Skeletal muscle tissue (tissue), 4 donors: Measurements from ENCODE around the gene GNB1L. TPM values are rescaled to one million over a fixed set of nuclear protein-coding genes. Genes with fewer than 3 reads are reported as not detected.

Experiments
- H3K27ac ChIP-seq: one replicate; pipeline ENCODE4 v1.7.0; 2013; ENCODE audit warnings: mild to moderate bottlenecking, low read depth, low read length, inconsistent platforms
- H3K27me3 ChIP-seq, 3 donors: one replicate each; pipeline ENCODE4 v1.7.0; 2013; ENCODE audit warnings: low read length in 3 of 3; ENCODE audit not compliant: control insufficient read depth in 3 of 3, insufficient read depth in 3 of 3
- H3K36me3 ChIP-seq, 3 donors: one replicate each; pipeline ENCODE4 v1.7.0; 2013; ENCODE audit warnings: low read length in 3 of 3; ENCODE audit not compliant: control insufficient read depth in 3 of 3, insufficient read depth in 3 of 3
- H3K4me1 ChIP-seq, 3 donors: one replicate each; pipeline ENCODE4 v1.7.0; 2013; ENCODE audit warnings: low read length in 3 of 3, mild to moderate bottlenecking in 3 of 3; ENCODE audit not compliant: control insufficient read depth in 3 of 3, insufficient read depth in 3 of 3
- H3K4me3 ChIP-seq, 3 donors: one replicate each; pipeline ENCODE4 v1.7.0; 2013; ENCODE audit warnings: low read length in 3 of 3
- H3K9ac ChIP-seq, 3 donors: one replicate each; pipeline ENCODE4 v1.7.0; 2013; ENCODE audit warnings: low read length in 3 of 3, mild to moderate bottlenecking in 3 of 3, moderate library complexity in 2 of 3, low read depth in 1 of 3
- H3K9me3 ChIP-seq, 3 donors: one replicate each; pipeline ENCODE4 v1.7.0; 2013; ENCODE audit warnings: low read length in 3 of 3; ENCODE audit not compliant: control insufficient read depth in 3 of 3
- total RNA-seq: library from RNA; depleted of rRNA; stranded (reverse); fragments of >200 nt; gene quantifications from one replicate; pipeline ENCODE4 v1.2.3, GENCODE V29; 2014
- donor health status: Osteomylitis.

The GNB1L gene
- total RNA-seq, 1 donor from 2014 or later = 4.7 TPM

DNA sequence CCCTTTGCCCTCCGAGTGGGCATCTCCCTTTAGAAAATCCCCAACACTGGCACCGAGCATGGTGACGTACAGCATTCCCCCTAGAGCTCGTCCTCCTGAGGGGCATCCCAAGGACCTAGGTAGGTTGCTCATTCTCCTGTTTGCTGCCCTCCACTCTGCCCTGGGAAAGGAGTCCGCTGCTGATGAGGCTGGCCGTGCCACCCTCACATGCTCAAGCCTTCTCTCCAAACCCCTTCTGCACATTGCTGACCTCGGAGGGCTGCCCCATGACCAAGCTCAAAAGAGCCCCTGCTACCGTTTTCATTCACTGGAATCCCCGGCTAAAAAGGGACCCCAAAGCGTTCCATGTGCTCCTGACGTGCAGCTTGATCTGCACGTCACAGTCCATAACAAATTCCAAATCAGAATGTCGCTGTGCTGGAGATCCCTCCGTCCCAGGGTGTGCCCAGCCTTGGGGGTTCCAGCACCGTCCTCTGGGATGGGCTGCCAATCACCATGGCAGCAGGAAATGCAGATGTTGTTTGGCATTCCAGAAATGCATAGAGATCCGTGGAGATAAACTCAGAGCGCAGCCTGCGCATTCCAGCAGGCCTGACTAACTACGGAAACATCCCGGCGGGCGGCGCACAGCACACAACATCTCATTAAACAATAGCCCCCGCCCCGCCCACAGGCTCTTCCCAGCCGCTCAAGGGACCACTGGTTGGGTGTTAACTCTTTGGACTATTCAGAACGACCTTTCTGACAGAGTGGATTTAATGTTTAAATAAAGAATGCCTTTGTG lies 26.3 kb upstream of the GNB1L start:
- Histone ChIP-seq H3K4me1 (peaks cover 21 to 36% (median 24%) of the 10 kb centered on the region in 3 donors), H3K36me3 (peaks cover 7 to 20% (median 10%) of the 10 kb centered on the region in 3 donors), H3K4me3 (peak overlapping the region in 1 of 3 donors; percentile 3), H3K9me3 (no peaks in the 10 kb centered on the region), H3K27me3 (no peaks in the 10 kb centered on the region), H3K27ac (no peak overlapping the region), H3K9ac (peak overlapping the region in 1 of 3 donors; percentile 16)

DNA sequence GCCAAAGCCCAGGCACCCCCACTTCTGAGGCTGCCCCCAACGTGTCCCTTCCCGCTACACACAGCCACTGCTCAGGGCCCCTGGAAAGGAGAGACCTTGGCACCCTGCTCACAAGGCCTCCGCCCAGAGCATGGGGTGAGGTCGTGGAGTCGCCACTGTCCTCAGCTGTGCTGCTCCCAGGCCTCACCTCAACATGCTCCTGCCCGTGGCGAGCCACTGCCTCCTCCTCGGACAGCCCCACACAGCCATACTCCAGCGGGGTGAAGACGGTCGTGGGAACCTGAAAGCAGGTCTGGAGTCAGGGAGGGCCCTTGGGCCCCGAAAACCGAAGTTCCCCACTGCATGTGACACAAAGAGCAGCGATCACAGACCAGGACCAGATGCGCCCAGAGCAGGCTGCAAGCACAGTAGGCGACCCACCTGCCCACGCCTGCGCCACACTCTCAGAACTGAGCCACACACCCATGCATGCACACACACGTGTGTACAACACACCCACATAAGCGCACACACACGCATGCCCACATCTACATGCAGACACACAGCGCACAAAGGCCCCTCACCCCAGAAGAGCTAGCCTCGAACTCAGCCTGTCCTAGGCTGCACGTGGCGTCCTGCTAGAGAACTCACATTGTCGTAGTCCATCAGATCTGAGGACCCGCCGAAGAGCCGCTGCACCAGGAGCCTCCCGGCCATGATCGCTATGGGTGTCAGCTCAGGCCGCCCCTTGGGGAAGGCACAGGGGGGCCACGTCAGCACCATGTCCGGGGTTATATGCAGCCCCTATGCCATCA lies 25.5 kb upstream of the GNB1L start:
- no peak overlapping the region for H3K4me3 ChIP-seq
- H3K9me3 ChIP-seq = no peaks in the 10 kb centered on the region
- H3K36me3 ChIP-seq = peaks cover 7 to 20% (median 10%) of the 10 kb centered on the region in 3 donors
- no peaks in the 10 kb centered on the region for H3K27me3 ChIP-seq
- H3K4me1 ChIP-seq = peaks cover 20 to 35% (median 24%) of the 10 kb centered on the region in 3 donors
- H3K9ac ChIP-seq = peak overlapping the region in 1 of 3 donors; percentile 3
- no peak overlapping the region for H3K27ac ChIP-seq

DNA sequence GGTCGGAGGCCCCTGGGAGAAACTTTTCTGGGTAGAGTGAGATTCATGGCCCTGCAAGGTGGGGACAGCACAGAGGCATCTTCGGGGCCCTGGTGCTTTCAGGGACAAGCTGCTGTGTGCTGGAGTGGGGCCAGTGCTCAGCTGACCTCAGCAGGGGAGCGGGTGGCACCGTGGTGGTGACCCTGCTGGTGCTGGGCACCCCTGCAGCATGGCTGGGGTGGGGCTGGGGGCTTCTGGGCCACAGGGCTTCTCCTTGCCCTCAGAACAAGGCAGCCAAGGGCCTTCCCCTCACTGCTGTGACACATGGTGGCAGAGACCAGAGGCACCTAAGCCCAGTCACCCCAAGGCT lies 24.9 kb upstream of the GNB1L start:
- H3K9me3 ChIP-seq = no peaks in the 10 kb centered on the region
- no peak overlapping the region for H3K9ac ChIP-seq
- H3K4me3 ChIP-seq = no peak overlapping the region
- H3K4me1 ChIP-seq = peaks cover 17 to 30% (median 19%) of the 10 kb centered on the region in 3 donors
- H3K27me3 ChIP-seq = no peaks in the 10 kb centered on the region
- H3K36me3 ChIP-seq = peaks cover 7 to 20% (median 10%) of the 10 kb centered on the region in 3 donors
- H3K27ac ChIP-seq = no peak overlapping the region

DNA sequence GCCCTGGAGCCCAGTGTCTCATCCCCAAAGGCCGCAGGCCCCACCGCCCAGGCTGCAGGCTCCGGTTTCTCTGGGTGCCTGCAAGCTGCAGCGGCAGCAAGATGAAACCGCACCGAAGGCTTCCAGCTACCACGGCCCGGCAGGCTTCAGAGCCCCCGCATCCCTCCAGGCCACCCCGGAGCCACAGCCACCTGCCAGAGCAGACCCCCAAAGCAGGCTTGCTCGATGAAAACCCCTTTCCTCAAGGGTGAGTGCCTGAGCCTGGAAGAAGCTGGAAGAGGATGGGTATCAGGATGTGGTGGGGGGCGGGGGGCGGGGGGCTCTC lies 24.5 kb upstream of the GNB1L start:
- peaks cover 15 to 30% (median 15%) of the 10 kb centered on the region in 3 donors for H3K4me1 ChIP-seq
- H3K9ac ChIP-seq = no peak overlapping the region

DNA sequence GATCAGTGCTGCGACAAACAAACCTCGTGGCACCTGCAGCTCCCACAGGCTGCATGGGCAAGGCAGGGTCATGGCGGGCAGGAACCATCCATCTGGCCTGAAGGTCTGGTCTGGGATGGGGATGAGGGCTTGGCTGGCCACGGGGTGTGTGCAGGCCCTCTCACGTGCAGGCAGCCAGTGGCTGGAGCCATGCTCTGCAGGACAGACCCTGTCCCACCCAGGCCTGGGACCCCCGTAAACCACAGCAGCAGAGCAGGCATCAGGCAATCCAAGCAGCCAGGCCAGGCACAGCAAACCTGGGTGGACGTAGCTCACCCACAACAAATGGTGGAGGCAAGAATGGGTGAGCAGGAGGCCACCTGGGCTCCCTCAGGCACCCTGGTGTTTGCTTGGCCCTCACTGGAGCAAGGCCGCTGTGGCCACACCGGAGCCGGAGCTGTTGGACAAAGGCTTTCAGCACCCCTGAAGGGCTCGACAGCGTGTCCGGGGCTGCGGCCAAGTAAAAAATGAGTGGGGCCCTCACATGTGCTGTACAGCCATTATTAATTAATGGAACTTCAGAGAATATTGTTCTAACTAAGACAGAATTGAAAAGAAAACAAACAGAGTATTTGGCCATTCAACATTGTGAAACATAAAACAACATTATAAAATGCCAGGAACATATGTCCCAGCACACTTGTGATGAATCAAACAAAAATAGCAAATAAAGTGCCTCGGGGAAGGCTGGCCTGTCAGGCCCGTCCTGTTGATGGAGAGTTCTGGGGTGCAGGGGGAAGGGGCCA lies 24.0 kb upstream of the GNB1L start:
- peaks cover 11 to 24% (median 13%) of the 10 kb centered on the region in 3 donors for H3K4me1 ChIP-seq
- no peak overlapping the region for H3K4me3 ChIP-seq
- no peak overlapping the region for H3K27ac ChIP-seq
- peaks cover 7 to 20% (median 10%) of the 10 kb centered on the region in 3 donors for H3K36me3 ChIP-seq
- peak overlapping the region in 1 of 3 donors; percentile 12 for H3K9ac ChIP-seq
- H3K27me3 ChIP-seq = no peaks in the 10 kb centered on the region
- no peaks in the 10 kb centered on the region for H3K9me3 ChIP-seq

More for the DNA sequence above, 24.5 kb upstream of the GNB1L start:
- Histone ChIP-seq H3K9me3 (no peaks in the 10 kb centered on the region), H3K36me3 (peaks cover 7 to 20% (median 10%) of the 10 kb centered on the region in 3 donors), H3K4me3 (no peak overlapping the region), H3K27ac (no peak overlapping the region), H3K27me3 (no peaks in the 10 kb centered on the region)

DNA sequence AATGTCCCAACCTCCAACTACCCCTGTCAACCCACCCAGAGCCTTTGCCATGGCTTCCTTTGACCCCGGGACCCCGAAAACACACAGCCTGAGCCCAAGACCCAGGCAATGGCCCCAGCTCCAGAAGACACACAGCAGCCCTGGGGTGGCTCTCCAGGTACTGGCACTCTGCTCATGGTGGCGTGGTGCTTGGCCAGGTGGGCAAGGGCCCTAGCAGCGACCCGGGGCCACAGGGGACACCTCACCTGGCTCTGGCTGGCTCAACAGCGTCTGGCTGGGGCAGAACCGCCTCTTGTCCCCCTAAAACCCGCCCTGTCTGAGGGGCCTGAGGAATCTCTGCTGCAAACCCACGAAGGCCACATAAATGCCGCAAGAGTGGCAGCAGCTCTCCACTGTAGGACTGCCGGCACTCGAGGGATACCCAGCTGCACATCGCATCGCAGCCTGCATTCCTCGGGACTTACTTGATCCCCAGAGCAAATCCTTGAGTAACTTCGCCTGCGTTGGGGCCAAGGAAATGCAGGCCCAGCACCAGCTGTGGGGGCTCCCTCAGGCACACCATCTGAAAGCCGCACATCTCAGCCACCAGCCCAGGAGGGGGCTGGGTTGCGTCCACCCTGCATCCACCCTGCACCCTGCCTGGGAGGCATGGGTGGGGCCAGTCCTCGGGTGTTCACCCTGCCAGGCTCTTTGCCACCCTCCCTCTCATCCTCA lies 23.1 kb upstream of the GNB1L start:
- Histone ChIP-seq H3K4me3 (no peak overlapping the region), H3K9ac (peak overlapping the region in 1 of 3 donors; percentile 12), H3K27me3 (no peaks in the 10 kb centered on the region), H3K36me3 (peaks cover 7 to 20% (median 10%) of the 10 kb centered on the region in 3 donors), H3K4me1 (peaks cover 11 to 24% (median 13%) of the 10 kb centered on the region in 3 donors), H3K9me3 (no peaks in the 10 kb centered on the region), H3K27ac (no peak overlapping the region)

DNA sequence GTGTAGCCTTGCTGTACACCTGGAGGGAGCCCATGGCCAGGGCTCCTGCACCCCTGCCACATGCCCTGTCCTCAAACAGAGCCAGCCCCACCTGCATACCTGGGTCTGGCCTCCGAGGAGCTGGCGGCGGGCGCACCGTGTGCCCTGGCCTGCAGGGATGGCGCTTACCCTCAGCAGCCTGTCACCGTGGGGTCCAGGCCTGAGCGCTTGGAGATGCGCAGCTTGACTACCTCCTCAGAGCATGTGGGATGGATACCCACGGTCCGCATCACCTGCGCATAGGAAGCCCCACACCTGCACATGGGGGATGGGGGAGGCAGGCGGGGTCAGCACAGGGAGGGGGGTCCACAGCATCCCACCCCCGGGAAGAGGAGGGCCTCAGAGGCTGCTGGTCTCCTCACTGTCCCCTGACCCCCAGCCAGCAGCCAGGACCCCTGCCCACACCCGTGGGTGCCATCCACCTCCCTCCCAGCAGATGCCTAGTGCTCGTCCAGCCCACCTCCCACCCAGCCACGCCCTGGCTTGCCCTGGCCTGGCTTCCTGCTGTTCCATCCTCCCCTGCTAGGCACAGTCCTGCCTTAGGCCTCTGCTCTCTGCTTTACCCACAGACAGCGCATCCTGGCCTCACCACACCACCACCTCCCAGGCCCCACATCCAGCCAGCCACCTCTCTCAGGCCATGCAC lies 22.4 kb upstream of the GNB1L start:
- peaks cover 7 to 20% (median 10%) of the 10 kb centered on the region in 3 donors for H3K36me3 ChIP-seq
- H3K27me3 ChIP-seq = no peaks in the 10 kb centered on the region
- no peak overlapping the region for H3K4me3 ChIP-seq
- H3K9me3 ChIP-seq = no peaks in the 10 kb centered on the region
- H3K27ac ChIP-seq = no peak overlapping the region
- H3K9ac ChIP-seq = no peak overlapping the region
- peaks cover 11 to 24% (median 13%) of the 10 kb centered on the region in 3 donors for H3K4me1 ChIP-seq

DNA sequence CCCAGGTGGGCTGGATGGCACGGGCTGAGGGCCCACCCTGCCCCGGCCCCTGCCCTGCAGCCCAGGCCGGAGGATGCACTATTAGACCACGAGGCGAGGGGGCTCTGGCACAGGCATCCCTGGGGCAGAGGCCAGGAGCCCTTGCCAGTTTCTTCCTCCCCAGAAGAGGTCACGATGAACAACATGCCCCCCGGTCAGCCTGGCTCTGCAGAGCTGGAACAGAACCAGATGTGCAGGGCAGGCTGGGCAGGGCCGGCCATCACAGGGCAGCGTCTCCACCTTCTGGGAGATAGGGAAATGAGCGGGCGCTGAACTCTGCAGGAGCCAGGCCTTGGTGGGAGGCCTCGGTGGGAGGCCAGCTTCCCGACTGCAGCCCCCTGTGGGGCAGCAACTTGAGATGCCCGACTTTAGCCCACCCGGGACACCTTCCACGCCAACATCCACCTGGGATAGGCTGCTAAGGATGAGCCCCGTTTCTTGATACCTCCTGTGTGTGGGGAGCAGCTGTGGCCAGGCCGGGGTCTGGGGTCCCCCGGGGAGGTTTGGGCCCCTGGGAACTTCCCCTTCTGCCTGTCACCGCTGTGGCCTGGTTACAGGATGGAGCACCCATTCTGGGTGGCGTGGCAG lies 21.8 kb upstream of the GNB1L start:
- Histone ChIP-seq H3K27me3 (no peaks in the 10 kb centered on the region), H3K36me3 (peaks cover 7 to 20% (median 10%) of the 10 kb centered on the region in 3 donors), H3K9me3 (no peaks in the 10 kb centered on the region), H3K9ac (no peak overlapping the region), H3K4me1 (peaks cover 5 to 17% (median 8%) of the 10 kb centered on the region in 3 donors), H3K27ac (no peak overlapping the region), H3K4me3 (no peak overlapping the region)
